Right atrium auricular region (tissue), 2 donors: ENCODE data around the gene GET4. TPM values are rescaled to one million over a fixed set of nuclear protein-coding genes. Genes with fewer than 3 reads are reported as not detected.

Source experiments
- DNase-seq: peaks from one replicate; pipeline ENCODE4 v3.0.0-alpha.2; 2019; ENCODE audit warnings: low spot score
- H3K27ac ChIP-seq, 2 donors: fragments of 200-600 bp; sonication (generic); 1 replicate in 1 of 2; 2 replicates in 1 of 2; pipeline ENCODE4 v1.5.1; 2016 to 2019
- H3K27me3 ChIP-seq, 2 donors: fragments of 200-600 bp; sonication (generic); one replicate each; pipeline versions ENCODE4 v1.5.1 to v1.6.0; 2017 to 2019
- H3K36me3 ChIP-seq: fragments of 200-600 bp; sonication (generic); one replicate; pipeline ENCODE4 v1.5.1; 2016
- H3K4me1 ChIP-seq, 2 donors: fragments of 200-600 bp; sonication (generic); one replicate each; pipeline versions ENCODE4 v1.5.1 to v1.6.0; 2017 to 2019
- H3K4me3 ChIP-seq, 2 donors: fragments of 200-600 bp; sonication (generic); 1 replicate in 1 of 2; 2 replicates in 1 of 2; pipeline ENCODE4 v1.5.1; 2017 to 2019; ENCODE audit warnings: mild to moderate bottlenecking in 1 of 2, moderate library complexity in 1 of 2
- H3K9me3 ChIP-seq, 2 donors: fragments of 200-600 bp; sonication (generic); one replicate each; pipeline ENCODE4 v1.5.1; 2019
- total RNA-seq, 2 donors: library from RNA; depleted of rRNA; stranded (reverse); fragments of >200 nt; gene quantifications; one replicate each; pipeline ENCODE4 v1.1.0, GENCODE V29; 2016
- TF ChIP-seq, protein P1 (sequence below), 2 donors: fragments of 200-600 bp; sonication (generic); IDR thresholded peaks; one replicate each; pipeline ENCODE4 v1.5.1; 2019; ENCODE audit warnings: antibody characterized with exemption in 2 of 2

GET4 gene
- total RNA-seq, 2 donors from 2014 or later = 16.1 to 19.7 TPM

DNA sequence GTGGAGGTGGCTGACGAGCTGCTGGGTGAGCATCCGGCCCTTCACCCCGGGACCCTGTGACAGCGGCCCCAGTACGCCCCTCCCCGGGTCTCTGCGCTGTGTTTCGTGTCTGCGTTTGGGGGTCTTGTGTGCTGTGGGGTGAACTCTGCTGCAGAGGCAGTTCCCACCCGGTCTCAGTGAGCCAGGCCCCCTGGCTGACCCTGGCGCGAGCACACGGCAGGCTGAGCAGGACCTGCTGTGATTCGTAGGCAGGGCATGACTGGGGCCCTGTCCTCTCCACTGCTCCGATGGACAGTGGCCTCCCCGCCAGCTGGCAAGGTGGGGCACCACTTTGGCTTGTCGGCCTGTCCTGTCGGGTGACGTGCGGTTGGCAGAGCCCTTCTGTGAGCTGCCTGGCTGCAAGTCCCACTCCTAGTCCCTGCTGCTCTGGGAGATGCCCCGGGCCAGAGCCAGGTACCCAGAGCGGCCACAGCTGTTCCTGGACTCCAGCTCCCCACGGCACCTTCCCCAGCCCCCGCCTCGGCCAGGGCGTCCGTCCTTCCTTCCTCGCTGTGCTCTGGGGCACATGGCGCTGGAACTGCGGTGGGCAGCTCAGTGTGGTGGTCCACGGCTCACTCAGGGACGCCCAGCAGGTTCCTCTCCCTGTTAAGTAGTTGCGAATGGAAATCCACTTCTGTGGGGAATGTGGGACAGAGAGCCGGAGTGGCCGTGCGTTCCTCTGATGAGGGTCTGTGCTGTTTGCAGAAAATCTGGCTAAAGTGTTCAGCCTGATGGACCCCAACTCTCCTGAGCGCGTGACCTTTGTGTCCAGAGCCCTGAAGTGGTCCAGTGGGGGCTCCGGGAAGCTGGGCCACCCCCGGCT lies 10.5 kb downstream of the GET4 start:
- H3K36me3 ChIP-seq = peaks cover 45% of the 10 kb centered on the region
- H3K27ac ChIP-seq = peak overlapping the region; percentile 16 to 62
- no peak for DNase-seq
- no peaks in the 10 kb centered on the region for H3K9me3 ChIP-seq
- H3K4me3 ChIP-seq = no peak overlapping the region
- H3K4me1 ChIP-seq = peaks cover 0 to 55% of the 10 kb centered on the region in 2 donors
- TF ChIP-seq, protein P1, sequence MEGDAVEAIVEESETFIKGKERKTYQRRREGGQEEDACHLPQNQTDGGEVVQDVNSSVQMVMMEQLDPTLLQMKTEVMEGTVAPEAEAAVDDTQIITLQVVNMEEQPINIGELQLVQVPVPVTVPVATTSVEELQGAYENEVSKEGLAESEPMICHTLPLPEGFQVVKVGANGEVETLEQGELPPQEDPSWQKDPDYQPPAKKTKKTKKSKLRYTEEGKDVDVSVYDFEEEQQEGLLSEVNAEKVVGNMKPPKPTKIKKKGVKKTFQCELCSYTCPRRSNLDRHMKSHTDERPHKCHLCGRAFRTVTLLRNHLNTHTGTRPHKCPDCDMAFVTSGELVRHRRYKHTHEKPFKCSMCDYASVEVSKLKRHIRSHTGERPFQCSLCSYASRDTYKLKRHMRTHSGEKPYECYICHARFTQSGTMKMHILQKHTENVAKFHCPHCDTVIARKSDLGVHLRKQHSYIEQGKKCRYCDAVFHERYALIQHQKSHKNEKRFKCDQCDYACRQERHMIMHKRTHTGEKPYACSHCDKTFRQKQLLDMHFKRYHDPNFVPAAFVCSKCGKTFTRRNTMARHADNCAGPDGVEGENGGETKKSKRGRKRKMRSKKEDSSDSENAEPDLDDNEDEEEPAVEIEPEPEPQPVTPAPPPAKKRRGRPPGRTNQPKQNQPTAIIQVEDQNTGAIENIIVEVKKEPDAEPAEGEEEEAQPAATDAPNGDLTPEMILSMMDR (IDR thresholded peaks at IDR 0.05) = no peak
- no peaks in the 10 kb centered on the region for H3K27me3 ChIP-seq

DNA sequence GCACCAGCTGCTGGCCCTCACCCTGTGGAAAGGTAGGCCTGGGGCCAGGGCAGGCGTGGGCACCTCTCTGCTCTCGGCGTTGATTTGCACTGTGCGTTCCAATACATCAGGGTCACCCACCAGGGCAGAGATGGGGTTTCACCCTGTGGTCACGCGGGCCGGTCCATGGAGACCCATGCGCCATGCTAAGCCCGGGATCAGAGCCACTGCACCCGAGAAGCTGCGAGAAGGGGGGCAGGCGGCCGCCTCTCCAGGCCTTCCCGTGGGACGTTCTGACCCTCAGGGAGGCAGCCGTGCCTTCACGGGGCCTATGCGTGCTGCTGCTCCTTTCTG lies 11.1 kb downstream of the GET4 start:
- Histone ChIP-seq H3K4me1 (peaks cover 0 to 50% of the 10 kb centered on the region in 2 donors), H3K27ac (peak overlapping the region in 1 of 2 donors; percentile 51), H3K27me3 (no peaks in the 10 kb centered on the region), H3K36me3 (peaks cover 51% of the 10 kb centered on the region), H3K4me3 (no peak overlapping the region), H3K9me3 (no peaks in the 10 kb centered on the region)
- DNase-seq = no peak
- TF ChIP-seq, protein P1 (IDR thresholded peaks at IDR 0.05) = no peak

DNA sequence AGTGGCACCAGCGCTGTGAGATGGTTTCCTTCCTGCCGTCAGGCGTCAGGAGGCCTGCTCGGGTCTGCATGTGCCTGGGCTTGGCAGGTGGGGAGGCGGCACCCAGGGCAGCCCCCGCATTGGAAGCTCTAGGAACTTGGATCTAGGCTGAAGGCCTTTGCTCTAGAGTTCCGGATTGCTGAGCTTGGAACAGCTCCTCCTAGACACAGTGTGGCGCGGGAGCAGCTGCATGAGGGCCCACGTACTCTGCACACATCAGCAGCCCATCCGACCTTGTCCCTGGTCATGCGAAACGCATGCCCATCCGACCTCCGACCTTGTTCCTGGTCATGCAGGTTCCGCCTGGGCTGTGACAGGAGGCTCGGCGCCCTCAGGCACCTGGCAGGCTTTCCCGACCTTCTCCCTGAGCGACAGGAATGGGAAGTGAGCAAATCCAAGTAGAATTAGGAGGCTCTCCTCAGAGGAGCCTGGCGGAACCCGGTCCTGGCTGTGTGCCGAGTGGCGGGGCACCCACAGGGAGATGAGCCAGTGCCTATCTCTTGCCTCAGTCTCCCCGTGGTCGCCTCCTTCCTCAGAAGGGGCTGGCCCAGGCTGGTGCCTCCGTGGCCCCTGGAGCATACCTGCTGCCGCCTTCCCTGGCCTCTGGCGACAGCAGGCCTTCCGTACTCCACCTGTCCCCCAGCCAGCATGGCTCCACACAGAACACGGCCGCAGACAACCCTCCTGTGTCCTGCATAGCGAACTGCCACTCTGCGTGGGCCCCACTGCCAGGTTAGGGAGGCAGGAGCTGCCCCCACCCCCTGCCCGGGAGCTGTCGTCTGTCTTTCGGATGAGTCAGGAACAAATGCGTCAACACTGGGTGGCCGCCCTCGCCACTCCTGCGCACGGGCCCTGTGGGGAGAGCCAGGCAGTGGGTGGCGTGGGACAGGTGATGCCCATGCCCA lies 12.0 kb downstream of the GET4 start:
- peaks cover 0 to 41% of the 10 kb centered on the region in 2 donors for H3K4me1 ChIP-seq

DNA sequence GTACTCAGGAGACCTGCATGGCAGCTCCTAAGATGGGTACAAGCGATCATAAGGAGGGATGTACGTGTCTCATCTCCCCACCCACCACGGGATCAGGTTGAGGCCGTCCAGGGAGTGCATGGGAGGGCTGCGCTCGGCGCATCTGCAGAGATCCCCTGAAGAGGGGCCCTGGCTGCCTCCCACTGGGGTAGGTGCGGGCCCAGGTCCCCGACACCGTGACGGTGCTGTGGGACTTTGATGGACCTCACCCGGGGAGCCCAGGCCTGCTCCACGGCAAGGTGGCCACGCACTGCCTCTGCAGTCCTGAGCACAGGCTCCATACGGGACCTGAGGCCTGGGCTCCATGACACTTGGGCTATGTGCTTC lies 12.7 kb downstream of the GET4 start:
- Histone ChIP-seq H3K27ac (no peak overlapping the region), H3K4me1 (peaks cover 0 to 34% of the 10 kb centered on the region in 2 donors), H3K36me3 (peaks cover 66% of the 10 kb centered on the region), H3K4me3 (no peak overlapping the region), H3K27me3 (no peaks in the 10 kb centered on the region), H3K9me3 (no peaks in the 10 kb centered on the region)
- TF ChIP-seq, protein P1 (IDR thresholded peaks at IDR 0.05) = no peak
- no peak for DNase-seq

More for the DNA sequence above, 12.0 kb downstream of the GET4 start:
- Histone ChIP-seq H3K27ac (no peak overlapping the region), H3K9me3 (no peaks in the 10 kb centered on the region), H3K27me3 (no peaks in the 10 kb centered on the region), H3K4me3 (no peak overlapping the region), H3K36me3 (peaks cover 59% of the 10 kb centered on the region)
- no peak for DNase-seq
- TF ChIP-seq, protein P1 (IDR thresholded peaks at IDR 0.05) = no peak

DNA sequence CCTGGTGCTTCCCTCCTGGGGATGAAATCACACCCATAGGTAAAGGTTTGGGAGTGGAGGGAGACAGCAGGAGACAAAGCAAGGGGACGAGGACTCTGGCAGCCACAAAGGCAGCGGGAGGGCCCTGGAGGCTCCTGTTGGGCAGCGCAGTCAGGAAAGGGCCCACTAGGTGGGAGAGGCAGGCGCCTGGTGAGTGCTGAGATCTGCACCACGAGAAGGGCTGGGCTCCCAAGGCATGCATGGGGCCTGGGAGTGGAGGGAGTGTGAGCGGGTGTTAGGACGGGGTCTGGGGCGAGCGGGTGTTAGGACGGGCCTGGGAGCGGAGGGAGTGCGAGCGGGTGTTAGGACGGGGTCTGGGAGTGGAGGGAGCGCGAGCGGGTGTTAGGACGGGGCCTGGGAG lies 13.0 kb downstream of the GET4 start:
- TF ChIP-seq, protein P1 (IDR thresholded peaks at IDR 0.05) = no peak
- H3K27me3 ChIP-seq = no peaks in the 10 kb centered on the region
- H3K9me3 ChIP-seq = no peaks in the 10 kb centered on the region
- no peak for DNase-seq
- H3K4me1 ChIP-seq = peaks cover 0 to 30% of the 10 kb centered on the region in 2 donors
- H3K27ac ChIP-seq = no peak overlapping the region
- H3K36me3 ChIP-seq = peaks cover 70% of the 10 kb centered on the region
- no peak overlapping the region for H3K4me3 ChIP-seq
